Adrenal gland (tissue), 5 donors: ENCODE measurements around the gene BAHCC1.

Source experiments
- POLR2A ChIP-seq, 2 donors: fragments of 450-650 bp; IDR thresholded peaks; one replicate each; pipeline ENCODE4 v1.6.1; 2017; ENCODE audit warnings: antibody characterized with exemption in 2 of 2, mild to moderate bottlenecking in 2 of 2, moderate library complexity in 1 of 2
- TF ChIP-seq, protein P1 (sequence below), 6 experiments: fragments of 450-650 bp in 4 of 6; fragments of 200-600 bp in 2 of 6; sonication (generic) in 1 of 6; IDR thresholded peaks; 1 replicate in 5 of 6; 2 replicates in 1 of 6; pipeline versions ENCODE4 v1.5.1 to v1.8.0; 2016 to 2021; ENCODE audit warnings: antibody characterized with exemption in 6 of 6, mild to moderate bottlenecking in 2 of 6, moderate library complexity in 1 of 6
- donor health status: DM: no; HTN: no; CAD: no.

DNA sequence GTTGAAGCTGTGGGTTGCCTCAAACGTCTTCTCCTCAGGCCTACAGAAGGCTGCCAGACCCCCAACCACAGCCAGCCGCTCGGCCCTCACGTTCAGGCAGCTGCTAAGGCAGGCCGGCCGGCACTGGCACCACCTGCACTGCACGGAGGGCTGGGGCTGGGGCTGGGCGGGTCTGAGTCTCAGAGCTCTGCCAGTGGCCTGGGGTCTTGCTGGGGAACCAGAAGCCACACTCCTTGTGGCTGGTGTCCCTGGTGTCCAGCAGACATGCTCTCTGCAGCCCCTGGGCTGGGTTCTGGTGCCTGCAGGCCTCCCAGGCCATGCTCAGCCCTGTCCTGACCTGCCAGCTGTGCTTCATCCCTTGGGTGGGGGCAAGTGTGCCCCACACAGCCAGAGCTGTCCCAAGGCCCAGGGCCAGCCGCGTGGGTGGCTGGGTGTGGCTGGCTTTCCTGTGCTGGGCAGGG is 42.0 kb downstream of the BAHCC1 start:
- no peak for TF ChIP-seq POLR2A (IDR thresholded peaks at IDR 0.05)
- TF ChIP-seq, protein P1, sequence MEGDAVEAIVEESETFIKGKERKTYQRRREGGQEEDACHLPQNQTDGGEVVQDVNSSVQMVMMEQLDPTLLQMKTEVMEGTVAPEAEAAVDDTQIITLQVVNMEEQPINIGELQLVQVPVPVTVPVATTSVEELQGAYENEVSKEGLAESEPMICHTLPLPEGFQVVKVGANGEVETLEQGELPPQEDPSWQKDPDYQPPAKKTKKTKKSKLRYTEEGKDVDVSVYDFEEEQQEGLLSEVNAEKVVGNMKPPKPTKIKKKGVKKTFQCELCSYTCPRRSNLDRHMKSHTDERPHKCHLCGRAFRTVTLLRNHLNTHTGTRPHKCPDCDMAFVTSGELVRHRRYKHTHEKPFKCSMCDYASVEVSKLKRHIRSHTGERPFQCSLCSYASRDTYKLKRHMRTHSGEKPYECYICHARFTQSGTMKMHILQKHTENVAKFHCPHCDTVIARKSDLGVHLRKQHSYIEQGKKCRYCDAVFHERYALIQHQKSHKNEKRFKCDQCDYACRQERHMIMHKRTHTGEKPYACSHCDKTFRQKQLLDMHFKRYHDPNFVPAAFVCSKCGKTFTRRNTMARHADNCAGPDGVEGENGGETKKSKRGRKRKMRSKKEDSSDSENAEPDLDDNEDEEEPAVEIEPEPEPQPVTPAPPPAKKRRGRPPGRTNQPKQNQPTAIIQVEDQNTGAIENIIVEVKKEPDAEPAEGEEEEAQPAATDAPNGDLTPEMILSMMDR (IDR thresholded peaks at IDR 0.05): no peak
